PC-9 (cell line): ENCODE measurements around the gene MYO16.

Experiments
- EZH2 ChIP-seq: fragments of 200-600 bp; sonication (generic); IDR thresholded peaks from 2 replicates; pipeline ENCODE4 v1.8.0; 2017; ENCODE audit warnings: antibody characterized with exemption, low read depth
- TF ChIP-seq, protein P1 (sequence below): fragments of 200-600 bp; sonication (generic); conservative IDR thresholded peaks from 2 replicates; pipeline ENCODE4 v1.6.1; 2017; ENCODE audit warnings: mixed run types, antibody characterized with exemption, mild to moderate bottlenecking, moderate library complexity

DNA sequence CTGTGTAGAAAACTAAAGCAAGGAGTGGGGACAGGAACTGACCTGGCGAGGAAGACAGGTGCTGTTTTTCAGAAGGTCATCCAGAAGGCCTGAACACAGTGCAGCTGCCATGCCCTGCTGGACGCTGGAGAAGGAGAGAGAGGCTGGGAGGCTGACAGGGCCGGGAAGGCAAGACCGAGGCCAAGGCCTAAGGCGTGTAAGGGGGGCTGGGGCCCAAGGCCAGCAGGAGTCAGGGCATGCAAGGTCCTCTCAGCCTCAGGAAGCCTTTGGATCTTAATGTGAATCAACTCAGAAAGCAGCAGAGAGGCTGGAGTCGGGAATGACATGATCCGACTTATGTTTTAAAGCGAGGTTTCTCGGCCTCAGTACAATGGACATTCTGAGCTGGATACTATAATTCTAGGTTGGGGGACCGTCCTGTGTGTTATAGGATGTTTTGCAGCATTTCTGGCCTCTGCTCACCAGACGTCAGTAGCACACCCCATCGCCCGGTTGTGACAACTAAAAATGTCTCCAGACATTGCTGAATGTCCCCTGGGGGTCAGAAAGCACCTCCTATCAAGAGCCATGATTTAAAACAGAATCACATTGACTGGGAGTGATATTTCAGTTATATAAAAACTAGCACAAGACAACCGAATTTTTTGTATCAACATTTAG is 530.4 kb downstream of the MYO16 start:
- TF ChIP-seq, protein P1, sequence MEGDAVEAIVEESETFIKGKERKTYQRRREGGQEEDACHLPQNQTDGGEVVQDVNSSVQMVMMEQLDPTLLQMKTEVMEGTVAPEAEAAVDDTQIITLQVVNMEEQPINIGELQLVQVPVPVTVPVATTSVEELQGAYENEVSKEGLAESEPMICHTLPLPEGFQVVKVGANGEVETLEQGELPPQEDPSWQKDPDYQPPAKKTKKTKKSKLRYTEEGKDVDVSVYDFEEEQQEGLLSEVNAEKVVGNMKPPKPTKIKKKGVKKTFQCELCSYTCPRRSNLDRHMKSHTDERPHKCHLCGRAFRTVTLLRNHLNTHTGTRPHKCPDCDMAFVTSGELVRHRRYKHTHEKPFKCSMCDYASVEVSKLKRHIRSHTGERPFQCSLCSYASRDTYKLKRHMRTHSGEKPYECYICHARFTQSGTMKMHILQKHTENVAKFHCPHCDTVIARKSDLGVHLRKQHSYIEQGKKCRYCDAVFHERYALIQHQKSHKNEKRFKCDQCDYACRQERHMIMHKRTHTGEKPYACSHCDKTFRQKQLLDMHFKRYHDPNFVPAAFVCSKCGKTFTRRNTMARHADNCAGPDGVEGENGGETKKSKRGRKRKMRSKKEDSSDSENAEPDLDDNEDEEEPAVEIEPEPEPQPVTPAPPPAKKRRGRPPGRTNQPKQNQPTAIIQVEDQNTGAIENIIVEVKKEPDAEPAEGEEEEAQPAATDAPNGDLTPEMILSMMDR, result no peak
- no peak for TF ChIP-seq EZH2
